HG02973 (cell line): ENCODE results near the gene LSAMP.

Experiments used
- ATAC-seq: cut with Tn5 transposase; IDR thresholded peaks from one replicate; pipeline ENCODE4 v1.9.1; 2021; ENCODE audit warnings: moderate library complexity; ENCODE audit not compliant: unreplicated experiment

The LSAMP gene

DNA sequence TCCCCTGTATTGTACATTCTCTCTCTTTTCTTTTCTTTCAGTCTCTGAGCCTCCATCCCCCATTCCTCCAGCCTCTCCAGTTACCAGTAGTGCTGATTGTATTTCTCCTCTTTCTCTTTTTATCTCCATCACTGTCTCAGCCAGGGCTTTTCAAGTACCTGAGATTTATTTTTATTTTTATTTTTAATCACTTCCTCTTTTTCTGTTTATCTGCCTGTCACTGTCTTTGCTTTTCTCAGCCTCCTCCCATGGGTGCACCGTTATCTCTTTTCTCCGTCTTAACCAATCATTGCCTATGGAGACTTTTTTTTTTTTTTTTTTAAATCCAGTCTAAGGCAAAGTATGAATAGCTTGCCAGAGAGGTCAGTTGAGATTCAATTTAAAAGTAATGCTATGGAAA lies 462.7 kb downstream of the LSAMP start:
- no peak for ATAC-seq

DNA sequence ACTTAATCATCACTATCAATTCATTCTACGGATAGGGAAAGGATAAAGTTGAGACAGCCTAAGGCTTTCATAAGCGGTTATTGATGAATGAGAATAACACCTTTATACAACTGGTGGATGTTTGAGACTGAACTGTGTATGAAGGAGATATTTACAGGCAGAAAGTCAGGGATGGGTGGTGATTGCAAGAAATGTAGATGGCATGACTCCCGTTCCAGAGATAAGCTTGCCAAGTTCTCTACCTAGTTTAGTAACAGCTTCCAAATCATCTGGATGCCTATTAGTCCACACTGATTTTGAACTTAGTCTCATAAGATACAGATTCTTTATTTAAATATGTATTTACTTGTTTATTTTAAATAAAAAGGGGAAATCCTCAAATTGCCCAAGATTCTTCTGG lies 463.2 kb downstream of the LSAMP start:
- no peak for ATAC-seq

DNA sequence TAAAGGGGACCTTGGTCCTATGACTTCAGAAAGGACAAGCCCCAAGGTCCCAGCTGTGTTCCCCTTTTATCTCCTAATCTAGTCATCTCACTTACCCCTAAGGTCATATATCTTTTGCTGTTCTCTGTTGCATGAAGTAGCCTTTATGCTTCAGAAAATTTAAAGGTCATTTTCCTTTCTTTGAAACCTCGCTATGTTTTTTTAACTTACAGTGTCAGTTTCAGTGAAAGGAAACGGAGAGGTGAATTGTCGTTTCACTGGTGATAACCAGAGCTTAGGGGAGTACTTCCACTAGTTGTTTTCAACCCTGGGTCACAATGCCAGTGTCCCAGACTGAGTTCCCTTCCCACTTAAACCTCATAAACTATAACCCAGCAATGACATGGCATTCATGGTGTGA lies 464.6 kb downstream of the LSAMP start:
- ATAC-seq, result no peak

DNA sequence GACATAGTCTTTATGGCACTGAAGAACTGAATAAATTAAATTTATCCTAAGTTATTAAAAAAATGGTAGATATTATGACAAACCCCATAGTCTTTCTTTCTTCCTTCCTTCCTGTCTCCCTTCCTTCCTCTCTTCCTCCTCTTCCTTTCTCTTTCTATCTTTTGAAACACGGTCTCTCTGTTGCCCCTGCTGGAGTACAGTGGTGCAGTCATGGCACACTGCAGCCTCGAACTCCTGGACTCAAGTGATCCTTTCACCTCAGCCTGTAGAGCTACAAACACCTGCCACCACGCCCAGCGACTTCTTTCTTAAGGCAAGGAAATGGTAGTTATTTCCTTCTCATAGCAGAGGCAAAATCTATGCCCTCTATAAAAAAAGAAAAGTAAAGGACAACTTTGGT lies 467.4 kb downstream of the LSAMP start:
- ATAC-seq, result no peak

DNA sequence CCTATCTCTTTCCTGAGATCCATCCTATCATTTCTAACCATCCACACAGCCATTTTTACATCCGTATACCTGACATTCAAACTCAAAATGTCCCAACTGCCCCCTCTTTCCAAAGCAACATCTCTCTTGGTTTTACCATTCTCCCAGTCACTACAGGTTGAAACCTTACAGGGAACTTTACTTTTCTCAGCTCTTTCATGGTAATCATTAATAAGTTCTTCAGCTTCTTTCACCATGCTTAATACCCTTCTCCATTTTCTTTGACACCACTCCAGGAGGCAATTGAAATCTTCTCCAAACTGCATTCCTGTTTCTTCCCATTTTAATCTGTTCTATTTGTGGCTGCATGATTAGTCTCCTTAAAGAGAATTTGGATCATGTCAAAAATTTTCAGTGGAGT lies 469.5 kb downstream of the LSAMP start:
- ATAC-seq, result no peak

DNA sequence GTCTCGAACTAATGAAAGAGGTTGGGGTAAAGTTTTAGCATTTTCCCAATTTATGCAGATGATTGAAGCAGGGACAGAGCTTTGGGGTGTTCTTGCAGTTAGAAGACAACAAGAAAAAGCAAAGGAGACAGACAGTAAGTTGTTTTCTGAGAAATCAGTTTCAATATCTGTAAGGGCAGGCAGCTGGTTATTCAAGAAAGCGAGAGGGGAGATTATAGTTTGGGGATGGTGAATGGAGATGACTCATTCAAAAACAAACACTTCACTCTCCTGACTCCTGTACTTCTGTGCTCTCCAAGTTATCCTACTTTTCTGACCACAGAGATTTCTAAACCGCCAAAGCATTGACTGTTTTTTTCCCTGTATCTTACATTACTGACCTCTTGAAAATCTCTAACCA lies 469.9 kb downstream of the LSAMP start:
- no peak for ATAC-seq

DNA sequence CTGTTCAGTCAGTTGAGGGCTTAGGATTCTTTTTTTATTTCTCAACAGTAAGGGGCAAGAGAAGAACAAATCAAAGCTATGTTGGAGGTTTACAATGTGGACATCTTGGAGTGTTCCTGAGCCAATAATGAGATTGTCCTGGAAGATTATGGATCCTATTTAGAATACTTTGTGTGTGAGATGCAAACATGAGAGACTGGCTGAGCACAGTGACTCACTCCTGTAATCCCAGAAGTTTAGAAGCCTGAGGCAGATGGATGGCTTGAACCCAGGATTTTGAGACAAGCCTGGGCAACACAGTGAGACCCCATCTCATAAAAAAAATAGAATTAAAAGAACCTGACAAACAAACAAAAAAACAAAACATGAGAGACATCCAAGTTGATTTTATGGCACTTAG lies 470.3 kb downstream of the LSAMP start:
- no peak for ATAC-seq

DNA sequence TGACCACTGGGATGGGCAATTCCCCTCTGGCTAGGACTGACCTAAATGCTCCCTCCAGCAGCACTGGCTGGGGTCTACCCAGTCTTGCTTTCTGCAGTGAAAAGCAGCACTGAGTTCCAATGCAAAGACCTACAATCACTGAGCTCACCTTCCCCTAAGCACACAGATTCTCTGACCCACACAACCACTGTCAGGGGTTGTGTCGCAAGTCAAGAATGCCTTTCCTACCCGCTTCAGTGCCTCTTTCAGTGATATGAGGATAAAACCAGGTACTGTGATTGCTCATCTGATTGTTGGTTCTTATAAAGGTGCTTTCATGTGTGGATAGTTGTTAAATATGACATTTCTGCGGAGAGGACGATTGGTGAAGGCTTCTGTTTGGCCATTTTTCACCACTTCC lies 476.4 kb downstream of the LSAMP start:
- no peak for ATAC-seq

DNA sequence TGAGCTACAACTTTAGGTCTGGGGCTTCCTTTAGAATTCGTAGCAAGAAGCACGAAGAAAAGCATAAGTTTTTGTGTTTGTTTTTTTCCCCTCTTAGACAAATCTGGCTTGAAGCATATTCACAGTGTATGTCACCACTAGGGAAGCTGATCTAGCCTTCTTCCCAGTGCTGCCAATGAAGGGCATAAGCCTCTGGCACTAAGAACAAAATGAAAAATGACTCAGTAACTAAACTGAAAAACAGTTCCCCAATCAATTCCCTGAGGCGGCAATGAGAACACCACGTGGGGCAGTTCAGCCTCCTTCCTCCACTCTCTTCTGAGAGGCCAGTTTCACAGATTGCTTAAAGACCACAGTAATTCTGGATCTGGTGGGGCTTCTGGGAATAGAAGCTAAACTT lies 483.9 kb downstream of the LSAMP start:
- ATAC-seq, result no peak

DNA sequence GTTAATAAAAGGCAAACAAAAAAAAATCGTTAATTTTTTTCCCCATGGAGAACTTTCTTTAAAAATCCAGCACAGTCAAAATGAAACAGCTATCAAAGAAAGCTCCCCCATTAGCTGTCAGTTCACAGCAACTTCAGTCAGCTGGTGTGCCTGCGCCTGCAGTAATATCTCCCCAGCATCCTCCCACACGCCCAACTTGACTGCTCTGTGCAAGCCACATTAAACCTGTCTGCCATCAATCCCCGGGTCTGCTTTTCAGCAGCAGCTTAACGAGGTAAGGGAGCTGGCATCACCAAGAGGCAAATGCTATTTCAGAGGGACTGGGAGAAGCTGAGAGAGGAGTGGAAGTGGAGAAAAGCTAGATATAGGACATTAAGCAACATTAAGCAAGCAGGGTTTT lies 484.5 kb downstream of the LSAMP start:
- ATAC-seq, result no peak

DNA sequence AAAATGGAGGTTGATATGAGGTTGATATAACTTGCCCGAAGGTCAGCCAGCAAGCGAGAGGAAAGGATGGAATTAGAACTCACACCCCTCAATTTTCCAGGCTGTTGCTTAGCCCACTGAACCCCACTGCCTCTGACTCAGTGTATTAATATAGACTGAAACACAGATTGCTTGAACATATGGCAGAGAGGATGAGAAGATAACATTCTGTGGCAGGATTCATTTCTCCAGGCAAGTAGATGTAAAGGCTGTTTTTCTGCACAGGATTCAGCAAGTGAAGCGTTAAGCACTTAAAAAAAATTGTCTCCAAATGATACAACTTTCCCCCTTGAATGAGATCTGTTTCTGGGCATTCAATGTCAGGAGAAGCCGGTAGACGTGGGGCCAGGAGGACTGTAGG lies 486.8 kb downstream of the LSAMP start:
- no peak for ATAC-seq

DNA sequence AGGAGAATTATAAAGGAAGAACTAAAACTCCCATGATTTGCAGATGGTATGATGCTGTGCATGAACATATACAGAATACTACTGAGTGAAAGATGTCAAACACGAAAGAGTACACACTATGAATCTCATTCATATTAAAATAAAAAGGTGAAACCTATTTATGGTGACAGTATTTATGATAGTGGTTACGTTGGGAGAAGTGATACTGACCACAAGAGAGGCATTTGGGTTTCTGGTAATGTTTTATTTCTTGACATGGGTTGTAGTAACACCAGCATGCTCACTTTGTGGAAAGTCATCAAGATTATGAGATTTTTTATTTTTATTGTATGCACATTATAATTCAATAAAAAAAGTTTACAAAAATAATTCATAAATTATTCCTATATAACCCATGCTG lies 498.0 kb downstream of the LSAMP start:
- ATAC-seq, result no peak

DNA sequence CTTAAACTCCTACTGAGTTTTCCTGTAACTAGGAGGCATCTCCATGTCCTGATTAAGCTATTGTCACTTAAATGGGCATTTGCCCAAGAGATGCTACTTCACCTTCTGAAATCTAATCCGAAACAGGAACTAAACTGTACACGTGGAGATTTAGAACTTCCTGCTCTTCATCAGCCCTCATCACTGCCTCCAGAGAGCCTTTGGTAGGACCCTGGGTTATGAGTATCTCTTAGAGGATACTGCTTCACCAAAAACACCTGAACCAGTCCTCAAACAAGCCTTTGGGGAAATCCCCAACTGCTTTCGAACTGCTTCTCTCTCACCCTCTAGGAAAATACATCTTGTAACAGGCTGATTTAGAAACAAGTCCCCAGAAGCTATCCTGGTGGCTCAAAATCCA lies 501.7 kb downstream of the LSAMP start:
- ATAC-seq, result no peak

DNA sequence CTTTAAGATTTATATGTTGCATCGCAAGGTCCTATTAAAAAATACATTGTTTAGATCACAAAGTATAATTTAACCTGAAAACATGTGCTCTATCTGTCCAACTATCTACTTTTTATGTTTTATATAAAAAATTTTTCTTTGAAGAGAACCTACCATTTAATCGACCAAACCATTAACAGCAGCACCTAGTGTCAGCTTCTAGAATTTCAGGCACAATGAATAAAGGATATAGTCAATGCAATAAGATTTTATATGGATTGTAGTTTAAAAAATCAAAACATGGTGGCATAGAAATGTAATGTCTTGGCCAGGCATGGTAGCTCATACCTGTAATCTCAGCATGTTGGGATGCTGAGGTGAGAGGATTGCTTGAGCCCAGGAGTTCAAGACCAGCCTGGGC lies 508.2 kb downstream of the LSAMP start:
- no peak for ATAC-seq

DNA sequence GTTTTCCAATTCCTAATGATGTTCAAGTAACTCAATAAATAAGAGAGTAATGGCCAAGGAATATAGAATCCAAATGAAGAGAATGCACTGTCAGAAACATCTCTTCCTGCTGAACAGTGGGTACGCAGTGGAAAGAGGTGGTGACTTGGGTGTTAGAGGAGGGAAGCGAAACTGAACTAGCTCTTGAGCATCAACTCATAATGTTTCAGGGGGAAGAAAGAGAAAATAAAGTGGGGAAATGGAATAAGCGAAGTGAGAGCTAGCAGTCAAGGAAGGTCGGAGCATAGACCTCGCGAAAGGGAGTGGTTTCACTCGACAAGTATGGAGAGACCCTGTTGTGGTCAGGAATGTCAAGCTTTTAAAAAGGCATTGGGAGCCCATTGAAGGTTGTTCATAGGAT lies 512.5 kb downstream of the LSAMP start:
- ATAC-seq, result no peak

DNA sequence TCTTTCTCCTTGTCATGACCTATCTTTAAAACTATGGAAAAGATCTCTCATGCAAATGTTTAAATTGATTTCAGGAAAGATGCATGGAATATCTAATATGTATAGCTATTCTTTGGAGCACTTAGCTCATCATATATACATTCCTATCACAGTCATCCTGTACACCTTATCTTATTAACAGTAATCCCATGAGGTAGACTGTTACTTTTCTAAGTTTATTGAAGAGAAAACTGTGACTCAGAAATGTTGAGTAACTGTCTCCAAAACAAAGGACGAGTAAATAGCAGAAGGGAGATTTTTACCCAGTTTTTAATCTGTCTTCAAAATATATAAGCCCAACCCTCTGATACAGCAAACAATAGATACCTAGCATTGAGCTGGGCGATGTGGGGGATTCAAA lies 513.7 kb downstream of the LSAMP start:
- ATAC-seq, result no peak

DNA sequence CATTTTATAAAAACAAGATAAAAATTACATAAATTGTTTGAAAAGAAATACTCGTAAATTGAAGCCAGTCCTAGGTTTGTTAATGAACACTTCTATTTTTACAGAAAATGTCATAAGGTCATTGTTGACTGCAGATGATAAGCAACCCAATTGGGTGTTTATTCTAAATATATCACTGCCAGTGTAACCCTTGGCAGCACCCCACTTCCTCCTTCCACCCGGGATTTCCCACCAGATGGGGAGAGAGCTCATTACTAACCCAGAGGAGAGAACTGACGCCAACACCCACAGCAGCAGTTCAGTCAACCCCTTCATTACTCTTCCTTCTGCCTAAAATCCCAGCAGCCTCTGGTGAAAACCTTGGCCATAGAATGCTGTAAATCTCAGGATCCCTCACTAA lies 514.4 kb downstream of the LSAMP start:
- ATAC-seq, result no peak

DNA sequence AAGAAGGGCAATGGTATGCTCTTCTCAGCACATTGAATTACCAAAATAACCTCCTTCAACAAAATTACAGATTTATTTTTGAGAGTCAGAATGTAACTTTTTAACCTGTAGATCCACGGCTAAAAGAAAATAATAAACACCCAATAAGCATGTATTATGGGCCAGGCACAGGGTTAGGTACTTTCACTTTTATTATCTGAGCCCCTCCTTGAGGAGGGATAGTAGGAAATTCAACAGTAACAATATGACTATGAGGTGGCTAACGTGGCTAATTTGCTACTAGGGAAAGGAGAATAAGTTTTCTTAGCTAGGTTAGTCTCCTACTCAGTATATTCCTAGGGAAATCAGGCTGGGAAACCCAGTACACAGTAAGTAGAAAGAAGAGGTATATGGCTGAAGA lies 515.1 kb downstream of the LSAMP start:
- ATAC-seq, result no peak

DNA sequence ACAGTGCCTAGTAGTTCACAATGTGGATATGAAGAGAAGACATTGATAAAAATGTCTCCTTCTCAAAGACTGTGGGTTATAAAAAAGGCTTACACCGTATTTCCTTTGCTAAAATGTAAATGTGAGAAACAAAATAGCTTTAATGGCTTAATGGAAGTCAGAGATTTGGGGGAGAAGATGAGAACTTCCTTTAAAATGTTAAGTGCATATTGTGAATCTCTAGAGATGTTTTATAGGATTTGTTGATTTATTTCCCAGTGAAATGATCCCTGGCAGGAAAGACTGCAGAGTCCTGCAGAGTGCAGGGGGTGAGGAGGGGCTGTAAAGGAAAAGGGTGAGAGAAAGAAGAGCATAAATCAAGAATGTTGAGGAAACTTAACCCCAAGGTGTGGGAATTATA lies 516.9 kb downstream of the LSAMP start:
- no peak for ATAC-seq

DNA sequence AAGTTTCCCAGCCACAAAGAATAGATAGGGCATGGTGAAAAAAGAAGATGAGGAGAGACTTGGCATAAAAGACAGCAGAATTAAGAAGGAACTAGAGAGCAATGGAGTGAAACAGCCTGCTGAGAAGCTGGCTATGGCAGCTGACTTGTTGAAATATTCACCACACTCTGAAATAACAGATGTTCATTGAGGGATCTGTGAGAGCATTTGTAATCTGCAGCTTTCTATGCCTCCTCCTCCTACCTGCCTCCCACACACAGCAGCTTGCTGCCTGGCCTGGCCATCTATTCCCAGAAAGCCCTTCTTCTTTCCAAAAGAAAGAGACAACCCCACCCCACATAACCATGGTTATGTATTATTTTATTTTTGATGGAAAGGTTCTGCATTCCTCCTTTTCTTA lies 518.1 kb downstream of the LSAMP start:
- ATAC-seq, result no peak

DNA sequence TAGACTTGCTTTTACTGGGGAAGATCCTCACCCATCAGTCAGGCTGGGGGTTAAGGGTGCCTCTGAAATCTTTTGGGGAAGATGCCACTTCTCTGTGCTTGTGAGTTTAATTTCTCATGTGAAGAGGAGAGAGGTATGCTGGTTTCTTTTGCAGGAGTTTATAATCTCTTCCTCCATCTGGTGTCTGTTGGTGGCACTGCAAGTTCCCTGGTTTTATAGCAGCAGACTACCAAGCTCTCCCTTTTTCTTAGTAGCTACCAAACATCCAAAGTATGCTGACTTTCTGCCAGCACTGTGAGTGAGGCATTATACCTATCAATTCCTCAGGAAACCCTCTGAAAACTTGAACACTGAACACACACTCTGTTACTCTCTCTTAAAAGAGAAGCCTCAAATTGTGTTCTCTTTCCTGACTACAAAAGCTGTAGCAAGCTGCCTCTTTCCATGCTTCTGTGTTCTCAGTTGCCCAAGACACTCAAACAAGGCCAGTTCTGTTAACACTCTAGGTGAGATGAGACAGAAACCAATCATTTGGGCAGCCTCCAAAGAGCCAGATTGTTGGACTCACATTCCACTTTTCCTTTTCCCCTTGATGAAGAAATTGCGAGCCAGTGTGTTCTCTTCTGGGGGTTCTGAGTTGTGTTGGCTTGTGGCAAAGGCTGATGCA lies 522.5 kb downstream of the LSAMP start:
- ATAC-seq, result no peak

DNA sequence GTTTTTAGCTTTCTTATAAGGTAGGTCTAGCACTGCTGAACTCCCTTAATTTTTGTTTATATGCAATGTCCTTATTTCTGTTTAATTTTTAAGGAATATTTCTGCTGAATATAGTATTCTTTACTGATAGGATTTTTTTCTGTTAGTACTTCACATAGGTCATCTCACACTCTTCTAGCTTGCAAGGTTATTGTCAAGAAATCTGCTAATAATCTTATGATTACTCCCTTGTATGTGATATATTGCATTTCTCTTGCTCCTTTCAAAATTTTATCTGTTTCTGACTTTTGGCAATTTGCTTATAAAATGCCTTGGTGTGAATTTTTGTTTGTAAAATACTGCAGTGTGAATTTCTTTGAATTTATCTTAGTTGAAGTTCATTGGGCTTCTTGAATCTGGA lies 523.6 kb downstream of the LSAMP start:
- ATAC-seq, result no peak

DNA sequence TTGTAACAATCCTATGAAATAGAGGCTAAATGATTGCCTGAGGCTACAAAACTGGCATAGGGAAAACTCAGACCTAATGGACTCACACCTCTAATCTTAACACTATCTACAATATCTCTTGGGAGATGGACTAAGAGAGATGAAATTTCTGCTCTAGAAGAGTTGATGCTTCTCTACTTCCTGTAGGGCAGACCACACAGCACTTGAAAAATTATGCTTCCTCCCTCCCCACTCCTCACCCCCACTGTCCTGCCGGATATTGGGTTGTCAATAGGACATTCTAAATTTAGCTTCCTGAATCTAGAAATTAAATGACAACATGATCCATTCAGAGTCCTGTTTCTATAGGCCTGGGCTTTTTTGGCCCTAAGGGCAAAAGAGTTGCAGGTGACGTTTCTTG lies 526.4 kb downstream of the LSAMP start:
- ATAC-seq, result no peak

DNA sequence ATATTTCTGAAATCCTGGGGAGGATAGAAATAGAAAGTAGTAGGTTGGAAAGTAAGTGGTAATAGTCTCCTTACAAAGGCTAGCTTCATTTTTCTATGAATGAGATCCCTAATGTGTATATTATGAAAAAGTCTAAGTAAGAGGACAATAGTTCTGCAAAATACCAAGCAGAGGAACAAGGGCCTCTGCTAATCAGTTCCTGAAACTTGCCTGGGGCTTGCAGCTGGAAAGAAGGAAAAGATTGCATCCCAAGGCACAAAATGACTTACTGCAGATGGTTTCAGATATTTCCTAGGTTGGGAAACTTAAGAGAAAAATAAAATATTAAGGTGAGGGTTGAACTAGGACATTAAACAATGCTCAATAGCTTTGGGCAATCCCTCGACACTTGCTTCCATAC lies 528.4 kb downstream of the LSAMP start:
- ATAC-seq, result no peak
